ENCODE results near the gene ZNF148. TPM values are rescaled to one million over a fixed set of nuclear protein-coding genes. Genes with fewer than 3 reads are reported as not detected.
"Not testable (repeated sequence)": the region's sequence is repeated elsewhere in the genome, so short reads cannot be mapped to it uniquely, and the experiment has no call there.

Gene ZNF148
- total RNA-seq, 1 donor from 2014 or later: 31.6 TPM

GRCh38 chr3:125350597-125350996, 24.5 kb downstream of the ZNF148 start:
- Mint-ChIP-seq H3K27ac (ENCODE audit: unreplicated experiment) (no peak overlapping the region), H3K4me1 (ENCODE audit: low read depth, unreplicated experiment) (no peaks in the 10 kb centered on the region), H3K9me3 (ENCODE audit: unreplicated experiment) (peaks cover 6% of the 10 kb centered on the region), H3K27me3 (ENCODE audit: unreplicated experiment) (no peaks in the 10 kb centered on the region), H3K36me3 (ENCODE audit: unreplicated experiment) (peaks cover 5% of the 10 kb centered on the region), H3K4me3 (ENCODE audit: unreplicated experiment) (no peak overlapping the region)
- no peak for TF ChIP-seq CTCF (IDR thresholded peaks at IDR 0.05; ENCODE audit: partially characterized antibody, unreplicated experiment)
- no peak for DNase-seq

- Mint-ChIP-seq H3K4me1 (ENCODE audit: low read depth, unreplicated experiment) (no peaks in the 10 kb centered on the region), H3K36me3 (ENCODE audit: unreplicated experiment) (peaks cover 11% of the 10 kb centered on the region), H3K27me3 (ENCODE audit: unreplicated experiment) (no peaks in the 10 kb centered on the region), H3K9me3 (ENCODE audit: unreplicated experiment) (peaks cover 6% of the 10 kb centered on the region), H3K27ac (ENCODE audit: unreplicated experiment) (no peak overlapping the region), H3K4me3 (ENCODE audit: unreplicated experiment) (no peak overlapping the region)
- DNase-seq: no peak
- no peak for TF ChIP-seq CTCF (IDR thresholded peaks at IDR 0.05; ENCODE audit: partially characterized antibody, unreplicated experiment)
These were observed 25.5 kb downstream of the ZNF148 start for GRCh38 chr3:125349556-125350165.

GRCh38 chr3:125349055-125349454, 26.1 kb downstream of the ZNF148 start:
- no peak overlapping the region for H3K4me3 Mint-ChIP-seq (ENCODE audit: unreplicated experiment)
- no peak overlapping the region for H3K27ac Mint-ChIP-seq (ENCODE audit: unreplicated experiment)
- H3K27me3 Mint-ChIP-seq (ENCODE audit: unreplicated experiment): peaks cover 2% of the 10 kb centered on the region
- peaks cover 8% of the 10 kb centered on the region for H3K9me3 Mint-ChIP-seq (ENCODE audit: unreplicated experiment)
- H3K36me3 Mint-ChIP-seq (ENCODE audit: unreplicated experiment): peaks cover 17% of the 10 kb centered on the region
- no peak for TF ChIP-seq CTCF (IDR thresholded peaks at IDR 0.05; ENCODE audit: partially characterized antibody, unreplicated experiment)
- no peak for DNase-seq
- no peaks in the 10 kb centered on the region for H3K4me1 Mint-ChIP-seq (ENCODE audit: low read depth, unreplicated experiment)

GRCh38 chr3:125343367-125343766, 31.8 kb downstream of the ZNF148 start:
- not testable (repeated sequence) for H3K27me3 Mint-ChIP-seq (ENCODE audit: unreplicated experiment); H3K27ac Mint-ChIP-seq (ENCODE audit: unreplicated experiment); H3K4me3 Mint-ChIP-seq (ENCODE audit: unreplicated experiment); DNase-seq; H3K4me1 Mint-ChIP-seq (ENCODE audit: low read depth, unreplicated experiment); H3K9me3 Mint-ChIP-seq (ENCODE audit: unreplicated experiment)
- peaks cover 20% of the 10 kb centered on the region for H3K36me3 Mint-ChIP-seq (ENCODE audit: unreplicated experiment)

GRCh38 chr3:125340121-125340520, 35.0 kb downstream of the ZNF148 start:
- Mint-ChIP-seq H3K27me3 (ENCODE audit: unreplicated experiment) (peaks cover 2% of the 10 kb centered on the region), H3K4me3 (ENCODE audit: unreplicated experiment) (no peak overlapping the region), H3K9me3 (ENCODE audit: unreplicated experiment) (peaks cover 4% of the 10 kb centered on the region), H3K4me1 (ENCODE audit: low read depth, unreplicated experiment) (no peaks in the 10 kb centered on the region), H3K27ac (ENCODE audit: unreplicated experiment) (no peak overlapping the region), H3K36me3 (ENCODE audit: unreplicated experiment) (peaks cover 11% of the 10 kb centered on the region)
- DNase-seq: no peak
- TF ChIP-seq CTCF (IDR thresholded peaks at IDR 0.05; ENCODE audit: partially characterized antibody, unreplicated experiment): no peak

All from glutamatergic neuron (in vitro differentiated cells).